ENCODE data around the gene CDK14. TPM values are rescaled to one million over a fixed set of nuclear protein-coding genes. Genes with fewer than 3 reads are reported as not detected.
"Not testable (repeated sequence)": the region's sequence is repeated elsewhere in the genome, so short reads cannot be mapped to it uniquely, and the experiment has no call there.

CDK14 gene
- polyA plus RNA-seq, 12 donors: 16.8 to 28.5 (median 23.8) TPM; not detected in 1

DNA sequence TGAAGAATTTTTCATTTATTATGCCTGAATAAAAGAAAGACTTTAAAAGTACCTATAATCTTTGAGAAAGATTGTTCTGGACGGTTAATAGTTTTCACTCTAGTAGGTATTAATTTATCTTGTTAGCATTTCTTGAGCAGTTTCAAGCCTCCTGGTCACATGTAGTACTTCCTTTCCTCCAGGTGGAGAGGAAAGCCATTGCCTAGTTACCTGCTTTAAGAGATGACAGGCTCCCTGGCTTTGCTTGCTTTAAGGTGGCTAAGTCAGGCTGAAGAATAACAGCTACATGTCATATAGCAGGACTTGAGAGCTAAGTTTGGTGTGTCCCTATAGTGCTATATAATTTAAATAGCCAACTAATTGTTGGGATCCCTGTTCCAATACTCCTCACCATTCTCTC is 160.2 kb downstream of the CDK14 start:
- DNase-seq: no peak

- not testable (repeated sequence) for DNase-seq
Measured at GRCh38 chr7:90757565-90757950, 161.4 kb downstream of the CDK14 start.

DNA sequence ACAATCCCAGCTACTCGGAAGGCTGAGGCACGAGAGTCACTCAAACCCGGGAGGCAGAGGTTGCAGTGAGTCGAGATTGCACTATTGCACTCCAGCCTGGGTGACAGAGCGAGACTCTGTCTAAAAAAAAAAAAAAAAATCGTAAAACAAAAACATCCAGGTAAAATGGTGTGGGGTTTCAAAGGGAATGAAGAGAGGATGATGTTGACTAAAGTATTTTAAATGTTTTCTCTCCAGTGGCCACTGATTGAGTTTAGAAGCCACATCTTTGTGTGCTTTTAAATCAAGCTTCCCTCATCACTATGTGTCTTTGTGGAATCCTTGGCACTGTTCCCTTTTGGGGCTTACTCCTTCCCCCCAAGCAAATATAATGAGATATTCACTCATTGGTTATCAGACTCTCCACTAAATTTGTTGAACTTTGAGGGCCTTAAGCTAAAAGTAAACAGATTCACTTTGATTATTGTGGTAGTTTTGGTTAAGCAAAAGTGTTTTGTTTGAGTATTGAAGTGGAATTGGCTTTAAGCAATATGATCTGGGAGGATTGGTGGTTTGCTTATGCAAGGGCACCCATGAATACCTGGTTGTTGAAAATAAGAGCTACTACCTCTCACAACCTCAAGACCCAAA is 162.9 kb downstream of the CDK14 start:
- DNase-seq: no peak

DNA sequence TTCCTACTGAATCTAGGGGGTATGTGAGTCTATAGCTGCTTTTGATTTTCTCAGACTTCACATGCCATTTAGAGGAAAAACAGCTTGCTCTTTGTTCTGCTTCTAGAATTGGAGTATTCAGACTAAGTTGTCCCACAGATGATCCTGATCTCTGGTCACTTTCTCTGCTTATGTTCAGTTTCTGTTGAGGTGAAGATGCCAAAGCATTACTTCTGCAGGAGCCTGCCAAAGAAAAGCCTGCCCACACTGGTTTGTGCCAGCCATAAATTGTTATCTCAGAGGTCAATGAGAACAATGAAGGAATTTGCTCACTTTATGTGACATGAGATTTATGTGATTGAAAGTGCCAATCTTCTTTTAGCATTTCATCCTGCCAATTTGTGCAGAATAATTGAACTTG is 163.6 kb downstream of the CDK14 start:
- no peak for DNase-seq

GRCh38 chr7:90760892-90761291 is 164.8 kb downstream of the CDK14 start:
- DNase-seq: no peak

DNA sequence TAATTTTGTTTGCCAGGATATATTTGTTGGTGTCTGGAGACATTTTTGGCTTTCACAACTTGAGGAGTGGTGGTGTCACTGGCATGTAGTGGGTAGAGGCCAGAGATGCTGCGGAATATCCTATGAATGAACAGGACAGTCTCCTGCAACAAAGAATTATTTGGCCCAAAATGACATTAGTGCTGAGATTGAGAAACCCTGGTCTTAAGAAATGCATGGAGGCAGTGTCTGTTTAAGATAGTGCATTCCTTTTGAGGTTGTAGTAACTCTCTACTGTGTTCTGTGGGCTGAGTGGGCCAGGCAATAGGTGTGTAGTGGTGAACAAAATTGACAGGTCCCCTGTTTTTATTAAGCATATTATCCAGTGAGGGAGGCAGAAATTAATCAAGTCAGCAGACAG is 165.5 kb downstream of the CDK14 start:
- DNase-seq: no peak

DNA sequence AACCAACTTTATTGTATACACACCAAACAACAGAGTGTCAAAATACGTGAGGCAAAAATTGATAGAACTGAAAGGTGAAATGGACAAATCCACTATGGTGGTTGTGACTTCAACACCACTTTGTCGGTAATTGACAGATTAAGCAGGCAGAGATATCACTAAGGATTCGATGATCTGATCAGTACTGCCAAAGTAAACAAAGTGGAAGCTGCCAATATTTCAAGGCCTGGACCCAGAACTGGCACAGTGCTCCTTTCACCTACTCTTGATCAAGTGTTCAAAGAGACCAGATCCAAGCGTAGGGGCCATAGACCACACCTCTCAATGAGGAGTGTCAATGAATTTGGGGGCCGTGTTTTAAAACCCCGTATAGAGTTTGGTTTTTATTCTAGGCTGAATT is 167.0 kb downstream of the CDK14 start:
- no peak for DNase-seq

GRCh38 chr7:90764848-90765570 is 168.9 kb downstream of the CDK14 start:
- DNase-seq: no peak

DNA sequence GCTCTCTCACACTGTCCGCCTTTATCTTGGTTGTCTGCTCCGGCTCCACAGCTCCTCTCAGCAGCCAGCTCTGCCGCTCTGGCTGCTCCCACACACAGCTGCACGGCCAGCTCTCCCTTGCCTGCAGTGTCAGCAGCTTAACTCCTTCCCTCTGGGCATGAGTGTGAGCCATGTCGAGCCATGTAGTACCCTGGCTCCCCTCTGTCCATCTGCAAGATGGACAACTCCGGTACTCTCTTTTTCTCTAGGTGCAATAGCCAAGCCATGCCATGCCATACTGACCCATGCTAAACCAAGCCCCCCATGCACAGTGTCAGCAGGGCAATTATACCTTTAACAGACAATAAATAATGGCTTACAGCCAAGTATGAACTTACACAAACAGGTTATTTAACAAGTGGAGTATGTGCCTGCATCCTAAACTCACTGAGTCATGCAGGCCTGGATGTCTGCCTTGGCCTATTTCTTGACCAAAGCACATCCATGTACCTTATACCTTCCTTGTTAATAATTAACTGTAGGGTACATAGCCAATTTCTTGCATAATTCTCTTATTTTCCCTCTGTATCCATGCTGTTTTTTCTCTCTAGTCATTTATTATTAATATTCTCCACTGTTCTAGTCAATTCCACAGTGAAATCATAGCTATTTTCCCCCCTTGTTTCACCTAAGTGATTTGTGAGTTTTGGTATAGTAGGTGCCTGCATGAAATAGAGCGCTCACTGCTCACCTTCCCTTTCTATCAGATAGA is 170.9 kb downstream of the CDK14 start:
- DNase-seq: peak; percentile 45

DNA sequence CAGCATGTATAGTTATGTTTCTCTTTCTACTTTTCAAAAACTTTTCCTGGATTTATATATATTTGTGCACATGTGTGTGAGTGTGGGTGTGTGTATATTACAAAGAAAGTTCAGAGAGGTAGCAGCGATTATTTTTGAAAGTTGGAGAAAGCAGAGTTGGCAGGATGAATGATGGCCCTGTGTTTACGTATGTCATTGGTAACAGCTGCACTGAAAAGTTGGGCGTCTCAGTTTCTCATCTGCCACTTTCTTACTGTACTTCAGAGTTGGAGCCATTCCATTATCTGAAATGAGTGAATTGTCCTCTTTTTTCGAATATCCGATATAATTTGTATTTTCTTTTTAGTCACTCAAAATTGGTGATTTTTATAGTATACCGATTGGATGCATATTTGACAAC is 172.2 kb downstream of the CDK14 start:
- no peak for DNase-seq

DNA sequence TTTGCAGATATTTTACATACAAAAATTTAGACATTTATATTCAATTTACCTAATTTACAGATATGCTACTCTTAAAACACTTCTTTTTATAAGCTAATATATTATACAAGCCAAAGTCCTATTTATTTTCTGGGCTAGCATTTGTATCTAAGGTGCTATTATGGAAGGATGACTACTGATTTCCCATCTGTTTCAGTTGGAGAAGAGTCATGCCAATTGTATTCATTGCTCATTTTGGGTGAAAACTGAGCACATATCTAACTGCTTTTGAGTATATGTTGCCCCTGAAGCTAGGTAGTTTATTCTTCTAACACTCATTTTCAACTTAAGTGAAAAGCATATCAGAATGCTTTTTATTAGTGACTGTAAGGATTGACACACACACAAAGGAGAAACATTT is 172.9 kb downstream of the CDK14 start:
- DNase-seq: no peak

GRCh38 chr7:90769566-90769965 is 173.4 kb downstream of the CDK14 start:
- not testable (repeated sequence) for DNase-seq

- DNase-seq: no peak
Measured at GRCh38 chr7:90771281-90771680, 175.2 kb downstream of the CDK14 start.

DNA sequence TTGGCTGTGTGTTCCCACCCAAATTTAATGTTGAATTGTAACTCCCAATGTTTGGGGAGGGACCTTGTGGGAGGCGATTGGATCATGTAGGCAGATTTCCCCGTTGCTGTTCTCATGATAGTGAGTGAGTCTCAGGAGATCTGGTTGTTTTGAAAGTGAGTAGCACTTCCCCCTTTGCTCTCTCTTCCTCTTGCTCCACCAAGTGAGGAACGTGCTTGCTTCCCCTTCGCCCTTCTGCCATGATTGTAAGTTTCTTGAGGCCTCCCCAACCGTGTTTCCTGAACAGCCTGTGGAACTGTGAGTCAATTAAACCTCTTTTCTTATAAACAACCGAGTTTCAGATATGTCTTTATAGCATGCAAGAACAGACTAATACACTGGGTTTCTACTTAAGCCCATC is 176.3 kb downstream of the CDK14 start:
- DNase-seq: no peak

DNA sequence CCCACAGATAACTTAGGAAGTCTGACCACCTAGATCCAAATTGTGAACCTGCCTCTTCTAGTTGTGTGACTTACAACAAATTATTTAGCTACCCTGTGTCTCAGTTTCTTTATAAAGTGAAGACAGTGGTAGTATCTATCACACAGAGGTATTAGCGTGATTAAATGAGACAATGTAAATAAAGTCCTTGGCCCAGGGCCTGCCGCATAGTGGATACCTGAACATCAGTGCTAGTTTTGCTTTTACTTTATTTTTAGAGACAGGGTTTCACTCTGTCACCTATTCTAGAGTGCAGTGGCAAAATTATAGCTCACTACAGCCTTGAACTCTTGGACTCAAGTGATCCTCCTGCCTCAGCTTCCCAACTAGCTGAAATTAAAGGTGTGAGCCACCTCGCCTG is 177.1 kb downstream of the CDK14 start:
- no peak for DNase-seq

GRCh38 chr7:90774706-90775105 is 178.6 kb downstream of the CDK14 start:
- no peak for DNase-seq

DNA sequence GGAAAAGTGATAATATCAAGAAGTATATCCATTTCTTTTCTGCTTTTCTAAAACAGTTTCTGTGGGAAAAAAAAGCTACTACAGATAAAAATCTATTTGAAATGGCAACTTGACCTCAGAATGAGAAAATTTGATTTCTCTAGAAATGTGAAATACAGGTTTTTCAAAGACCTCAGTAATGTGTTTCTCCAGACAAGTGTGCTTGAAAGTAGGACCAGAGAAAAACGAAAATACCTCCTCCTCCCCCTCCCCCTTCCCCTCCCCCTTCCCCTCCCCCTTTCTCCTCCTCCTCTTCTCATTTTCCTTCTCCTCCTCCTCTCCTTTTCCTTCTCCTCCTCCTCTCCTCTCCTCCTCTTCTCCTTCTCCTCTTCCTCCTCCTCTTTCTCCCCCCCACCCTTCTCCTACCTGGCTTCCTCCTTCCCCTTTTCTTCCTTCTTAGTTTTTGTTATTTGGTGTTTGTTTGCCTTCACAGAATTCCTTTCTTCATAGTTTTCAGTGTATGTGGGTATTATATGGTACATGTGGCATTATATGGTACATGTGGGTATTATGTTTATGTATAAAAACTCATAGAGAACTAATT is 179.4 kb downstream of the CDK14 start:
- no peak for DNase-seq

GRCh38 chr7:90777041-90777440 is 180.9 kb downstream of the CDK14 start:
- DNase-seq: no peak

DNA sequence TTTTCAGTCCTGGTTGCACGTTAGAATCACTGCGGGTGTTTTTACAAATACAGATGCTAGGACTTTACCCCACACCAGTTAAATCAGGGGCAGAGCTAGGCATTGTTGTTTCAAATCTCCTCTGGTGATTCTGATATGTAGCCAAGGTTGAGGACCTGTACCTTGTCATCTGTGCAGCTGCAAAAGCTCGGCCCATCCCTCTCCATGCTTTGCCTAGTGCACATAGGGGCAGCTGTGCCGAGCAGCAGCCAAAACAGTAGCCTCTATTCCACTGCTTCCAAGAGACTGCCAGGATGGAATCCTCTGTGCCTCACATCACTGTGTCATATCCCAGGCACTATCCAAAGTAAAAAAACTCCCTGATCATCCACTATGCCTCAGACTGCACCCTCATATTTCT is 181.3 kb downstream of the CDK14 start:
- DNase-seq: no peak

DNA sequence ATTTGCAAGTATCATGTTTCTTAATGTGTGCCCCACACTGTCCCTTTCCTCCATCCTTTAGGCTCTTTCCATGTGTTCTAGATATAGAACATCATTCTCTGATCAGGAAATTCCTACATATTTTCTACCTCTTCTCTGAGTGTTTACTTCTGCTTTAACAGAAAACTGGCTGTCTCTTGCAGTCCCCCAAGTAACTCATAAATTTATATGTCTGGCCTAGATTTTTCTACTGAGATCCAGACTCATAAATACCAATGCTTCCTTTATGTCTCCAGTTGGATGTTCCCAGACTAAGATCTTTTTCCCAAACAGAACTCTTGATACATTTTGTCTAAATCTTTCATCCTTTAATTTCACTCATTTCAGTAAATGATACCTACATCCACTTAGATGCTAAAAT is 181.8 kb downstream of the CDK14 start:
- no peak for DNase-seq

- peak; percentile 91 for DNase-seq
Measured at GRCh38 chr7:90788052-90788451, 191.9 kb downstream of the CDK14 start.

DNA sequence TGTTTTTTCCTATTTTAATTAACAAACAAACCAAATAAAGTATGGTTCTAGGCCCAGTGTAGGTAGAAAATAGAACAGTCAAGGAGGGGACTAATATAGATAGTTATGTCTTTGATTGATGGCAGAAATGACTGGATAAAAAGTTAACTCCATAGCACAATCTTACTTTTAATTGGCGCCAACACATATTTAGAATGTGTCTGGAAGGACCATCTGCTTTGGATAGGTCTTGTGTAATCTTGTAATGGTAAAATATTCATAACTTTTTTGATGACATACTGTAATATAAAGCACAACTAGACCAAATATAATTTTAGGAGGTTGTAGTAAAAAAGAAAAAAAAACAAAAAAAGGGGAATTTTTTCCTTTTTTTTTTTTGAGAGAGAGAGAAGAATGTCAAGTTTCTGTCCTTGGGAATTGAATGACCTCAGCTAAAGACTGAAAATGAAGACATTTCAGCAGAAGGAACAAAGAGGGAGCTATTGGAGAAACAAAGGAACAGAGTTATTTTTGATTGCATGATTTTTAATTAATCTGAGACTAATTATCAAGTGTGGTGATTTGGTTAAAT is 193.7 kb downstream of the CDK14 start:
- DNase-seq: no peak

Measured in muscle of arm (tissue), 12 donors.